Nephron progenitor cell (in vitro differentiated cells): ENCODE results near the gene NFATC3.
A peak's percentile ranks its signal among the peaks of the same experiment; 100 is the strongest.
"Not testable (repeated sequence)": the region's sequence is repeated elsewhere in the genome, so short reads cannot be mapped to it uniquely, and the experiment has no call there.

Experiments used
- DNase-seq: peaks from one replicate; pipeline ENCODE4 v3.0.0; 2021
- H3K27ac Mint-ChIP-seq: 2 replicates; pipeline ENCODE4 v1.8.0; 2021; ENCODE audit warnings: mild to moderate bottlenecking, moderate library complexity, mixed read lengths
- H3K27me3 Mint-ChIP-seq: 2 replicates; pipeline ENCODE4 v1.8.0; 2021; ENCODE audit warnings: mild to moderate bottlenecking, low read depth, mixed read lengths; ENCODE audit not compliant: poor library complexity
- H3K36me3 Mint-ChIP-seq: 2 replicates; pipeline ENCODE4 v1.8.0; 2021; ENCODE audit warnings: low read depth, mixed read lengths
- H3K4me1 Mint-ChIP-seq: 2 replicates; pipeline ENCODE4 v1.8.0; 2021; ENCODE audit warnings: mixed read lengths
- H3K4me3 Mint-ChIP-seq: 2 replicates; pipeline ENCODE4 v1.8.0; 2021; ENCODE audit warnings: mild to moderate bottlenecking, moderate library complexity, mixed read lengths
- H3K9me3 Mint-ChIP-seq: 2 replicates; pipeline ENCODE4 v1.8.0; 2021; ENCODE audit warnings: mild to moderate bottlenecking, moderate library complexity, mixed read lengths
- TF ChIP-seq, protein P1 (sequence below): fragments of 200-600 bp; sonication (generic); IDR thresholded peaks from 2 replicates; pipeline ENCODE4 v1.5.0; 2021; ENCODE audit warnings: antibody characterized with exemption

NFATC3 gene

DNA sequence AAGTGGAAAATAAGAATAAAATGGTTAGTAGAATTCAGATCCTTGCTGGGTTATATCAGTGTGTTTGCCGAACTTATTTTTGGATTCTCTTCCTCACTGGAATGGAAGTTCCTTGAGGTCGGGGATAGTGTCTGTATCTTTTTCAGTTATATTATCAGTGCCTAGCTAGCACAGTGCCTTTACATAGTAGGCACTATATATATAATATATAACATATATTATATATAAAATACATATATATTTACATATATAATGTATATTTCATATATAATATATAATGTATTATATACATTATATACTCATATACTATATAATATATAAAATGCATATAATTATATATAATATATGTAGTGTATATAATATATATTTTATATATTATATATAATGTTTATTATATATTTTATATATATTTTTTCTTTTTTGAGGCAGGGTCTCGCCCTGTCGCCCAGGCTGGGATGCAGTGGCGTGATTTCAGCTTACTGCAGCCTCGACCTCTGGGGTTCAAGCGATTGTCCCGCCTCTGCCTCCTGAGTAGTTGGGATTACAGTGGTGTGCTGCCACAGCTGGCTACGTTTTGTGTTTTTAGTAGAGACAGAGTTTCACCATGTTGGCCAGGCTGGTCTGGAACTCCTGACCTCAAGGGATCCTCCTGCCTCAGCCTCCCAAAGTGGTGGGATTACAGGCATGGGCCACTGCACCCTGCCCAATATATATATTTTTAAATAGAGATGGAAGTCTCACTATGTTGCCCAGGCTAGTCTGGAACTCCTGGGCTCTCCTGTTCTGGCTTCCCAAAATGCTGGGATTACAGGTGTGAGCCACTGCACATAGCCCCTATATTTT, 3.2 kb downstream of the NFATC3 start:
- H3K36me3 Mint-ChIP-seq, result no peaks in the 10 kb centered on the region

DNA sequence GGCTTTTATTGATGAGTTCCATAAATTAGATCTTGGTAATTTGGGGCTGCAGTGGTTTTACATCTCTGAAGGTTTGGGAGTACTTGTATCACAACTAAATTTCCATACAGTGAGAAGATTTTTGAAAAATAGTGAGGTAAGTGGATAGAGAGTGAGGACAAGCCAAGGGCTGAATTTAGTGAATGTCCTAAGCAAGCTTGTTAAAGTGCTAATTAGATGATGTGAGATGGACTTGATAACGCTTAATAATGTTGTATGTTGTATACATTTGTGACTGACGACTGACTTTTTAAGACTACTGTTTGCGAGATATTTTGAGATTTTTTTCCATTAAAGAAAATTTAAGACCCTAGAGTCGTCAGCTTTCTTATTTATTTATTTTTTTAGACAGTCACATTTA, 3.9 kb downstream of the NFATC3 start:
- no peak overlapping the region for H3K4me3 Mint-ChIP-seq
- H3K4me1 Mint-ChIP-seq, result peaks cover 63% of the 10 kb centered on the region
- TF ChIP-seq, protein P1, sequence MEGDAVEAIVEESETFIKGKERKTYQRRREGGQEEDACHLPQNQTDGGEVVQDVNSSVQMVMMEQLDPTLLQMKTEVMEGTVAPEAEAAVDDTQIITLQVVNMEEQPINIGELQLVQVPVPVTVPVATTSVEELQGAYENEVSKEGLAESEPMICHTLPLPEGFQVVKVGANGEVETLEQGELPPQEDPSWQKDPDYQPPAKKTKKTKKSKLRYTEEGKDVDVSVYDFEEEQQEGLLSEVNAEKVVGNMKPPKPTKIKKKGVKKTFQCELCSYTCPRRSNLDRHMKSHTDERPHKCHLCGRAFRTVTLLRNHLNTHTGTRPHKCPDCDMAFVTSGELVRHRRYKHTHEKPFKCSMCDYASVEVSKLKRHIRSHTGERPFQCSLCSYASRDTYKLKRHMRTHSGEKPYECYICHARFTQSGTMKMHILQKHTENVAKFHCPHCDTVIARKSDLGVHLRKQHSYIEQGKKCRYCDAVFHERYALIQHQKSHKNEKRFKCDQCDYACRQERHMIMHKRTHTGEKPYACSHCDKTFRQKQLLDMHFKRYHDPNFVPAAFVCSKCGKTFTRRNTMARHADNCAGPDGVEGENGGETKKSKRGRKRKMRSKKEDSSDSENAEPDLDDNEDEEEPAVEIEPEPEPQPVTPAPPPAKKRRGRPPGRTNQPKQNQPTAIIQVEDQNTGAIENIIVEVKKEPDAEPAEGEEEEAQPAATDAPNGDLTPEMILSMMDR, result no peak
- no peaks in the 10 kb centered on the region for H3K27me3 Mint-ChIP-seq
- no peak for DNase-seq
- H3K27ac Mint-ChIP-seq, result no peak overlapping the region
- H3K9me3 Mint-ChIP-seq, result no peaks in the 10 kb centered on the region
- no peaks in the 10 kb centered on the region for H3K36me3 Mint-ChIP-seq

More for the DNA sequence above, 3.2 kb downstream of the NFATC3 start:
- no peaks in the 10 kb centered on the region for H3K9me3 Mint-ChIP-seq
- peak overlapping the region; percentile 38 for H3K27ac Mint-ChIP-seq
- H3K4me3 Mint-ChIP-seq, result no peak overlapping the region
- no peaks in the 10 kb centered on the region for H3K27me3 Mint-ChIP-seq
- peaks cover 66% of the 10 kb centered on the region for H3K4me1 Mint-ChIP-seq
- TF ChIP-seq, protein P1, result no peak
- DNase-seq, result no peak

DNA sequence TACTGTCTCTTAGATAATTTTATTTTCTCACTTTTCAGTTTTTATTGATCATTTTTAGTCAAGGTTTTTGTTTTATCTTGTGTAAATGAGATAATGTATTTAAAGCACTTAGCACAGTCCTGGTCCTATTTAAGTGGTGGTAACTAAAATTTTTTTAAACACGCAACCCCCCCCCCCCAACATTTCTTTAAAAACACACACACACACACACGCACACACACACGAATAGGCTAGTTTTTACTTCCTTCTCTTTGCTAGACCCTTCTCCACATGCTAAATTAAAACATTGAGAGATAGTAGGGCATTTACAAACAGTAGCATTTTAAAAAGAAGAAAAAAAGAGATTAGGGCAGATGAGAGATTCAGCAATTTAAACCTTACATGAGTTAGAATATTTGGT, 5.0 kb downstream of the NFATC3 start:
- TF ChIP-seq, protein P1, result no peak
- Mint-ChIP-seq H3K9me3 (no peaks in the 10 kb centered on the region), H3K4me3 (peak overlapping the region; percentile 12), H3K4me1 (peaks cover 69% of the 10 kb centered on the region), H3K27ac (no peak overlapping the region), H3K27me3 (no peaks in the 10 kb centered on the region), H3K36me3 (no peaks in the 10 kb centered on the region)
- DNase-seq, result no peak

DNA sequence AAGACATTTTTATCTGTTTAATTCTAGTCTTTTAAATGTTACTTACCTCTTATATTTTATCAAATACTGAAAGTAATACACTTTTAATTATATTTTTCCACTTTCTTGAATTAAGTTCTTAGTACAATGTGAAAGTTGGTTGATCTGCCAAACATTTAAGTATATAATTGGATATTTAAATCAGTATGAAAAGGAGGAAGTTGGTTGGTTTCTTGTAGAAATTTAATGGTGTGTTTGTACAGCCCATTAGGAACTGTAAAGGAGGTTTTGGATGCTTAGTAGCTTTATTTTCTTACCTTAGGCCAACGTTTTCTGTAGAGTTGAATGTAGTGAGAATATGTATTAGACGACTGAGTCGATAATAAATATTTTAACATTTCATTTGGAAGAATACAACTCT, 5.4 kb downstream of the NFATC3 start:
- no peak for DNase-seq
- H3K4me1 Mint-ChIP-seq, result peaks cover 69% of the 10 kb centered on the region
- TF ChIP-seq, protein P1, result no peak
- H3K4me3 Mint-ChIP-seq, result peak overlapping the region; percentile 8
- no peak overlapping the region for H3K27ac Mint-ChIP-seq
- no peaks in the 10 kb centered on the region for H3K9me3 Mint-ChIP-seq
- no peaks in the 10 kb centered on the region for H3K36me3 Mint-ChIP-seq
- no peaks in the 10 kb centered on the region for H3K27me3 Mint-ChIP-seq

DNA sequence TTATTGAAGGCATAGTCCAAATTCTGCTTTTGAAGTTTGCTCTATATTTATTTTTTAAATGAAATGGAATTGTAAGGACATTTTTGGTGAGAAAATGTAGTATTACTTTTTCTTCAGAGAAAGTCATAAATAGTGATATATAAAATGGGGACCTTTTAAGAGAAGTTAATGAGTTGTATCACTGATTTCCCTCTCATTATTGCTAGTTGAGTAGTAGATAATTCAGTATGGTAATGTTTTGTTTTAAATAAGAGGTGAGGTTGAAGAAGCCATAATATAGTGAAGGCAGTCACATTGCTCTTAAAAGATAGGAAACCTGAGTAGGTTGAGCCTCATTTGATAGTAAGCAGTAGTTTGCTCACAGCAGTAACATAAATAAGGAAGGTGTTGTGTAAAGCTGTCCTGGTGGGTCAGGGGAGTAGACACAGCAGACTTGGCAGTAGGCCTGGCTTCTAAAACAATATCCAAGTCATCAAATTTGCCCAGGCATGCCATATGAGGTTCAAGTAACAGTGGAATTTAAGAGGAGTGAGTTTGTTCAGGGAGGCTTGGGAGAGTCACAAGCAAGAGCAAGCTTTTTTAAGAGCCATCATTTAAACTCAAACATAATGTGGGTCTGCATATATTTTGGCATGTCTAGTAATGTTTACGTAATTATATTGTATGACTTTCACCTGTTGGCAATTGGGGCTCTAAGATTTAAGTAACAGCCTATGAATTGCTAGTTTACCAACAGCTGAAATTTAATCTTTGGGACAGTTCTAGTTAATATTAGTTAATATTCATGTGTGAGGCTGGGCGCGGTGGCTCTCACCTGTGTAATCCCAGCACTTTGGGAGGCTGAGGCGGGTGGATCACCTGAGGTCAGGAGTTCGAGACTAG, 6.5 kb downstream of the NFATC3 start:
- TF ChIP-seq, protein P1, result no peak
- H3K4me1 Mint-ChIP-seq, result peaks cover 68% of the 10 kb centered on the region
- H3K9me3 Mint-ChIP-seq, result no peaks in the 10 kb centered on the region
- peak overlapping the region; percentile 29 for H3K4me3 Mint-ChIP-seq
- H3K27me3 Mint-ChIP-seq, result no peaks in the 10 kb centered on the region
- no peaks in the 10 kb centered on the region for H3K36me3 Mint-ChIP-seq
- peak overlapping the region; percentile 70 for H3K27ac Mint-ChIP-seq
- no peak for DNase-seq

DNA sequence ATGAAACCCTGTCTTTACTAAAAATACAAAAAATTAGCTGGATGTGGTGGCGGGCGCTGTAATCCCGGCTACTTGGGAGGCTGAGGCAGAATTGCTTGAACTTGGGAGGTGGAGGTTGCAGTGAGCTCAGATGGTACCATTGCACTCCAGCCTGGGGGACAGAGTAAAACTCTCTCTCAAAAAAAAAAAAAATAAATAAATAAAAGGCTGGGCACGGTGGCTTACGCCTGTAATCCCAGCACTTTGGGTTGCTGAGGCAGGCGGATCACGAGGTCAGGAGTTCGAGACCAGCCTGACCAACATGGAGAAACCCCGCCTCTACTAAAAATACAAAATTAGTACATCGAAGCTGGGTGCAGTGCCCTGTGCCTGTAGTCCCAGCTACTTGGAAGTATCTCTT, 7.1 kb downstream of the NFATC3 start:
- H3K36me3 Mint-ChIP-seq, H3K9me3 Mint-ChIP-seq, H3K4me3 Mint-ChIP-seq, H3K27me3 Mint-ChIP-seq, DNase-seq: not testable (repeated sequence)
- Mint-ChIP-seq H3K4me1 (peaks cover 63% of the 10 kb centered on the region), H3K27ac (peak overlapping the region; percentile 70)
